Brain microvascular endothelial cell (primary cell): Measurements from ENCODE around the gene CYB5RL.
"Not testable (repeated sequence)": the region's sequence is repeated elsewhere in the genome, so short reads cannot be mapped to it uniquely, and the experiment has no call there.

ENCODE experiments used
- DNase-seq: peaks from one replicate; pipeline ENCODE4 v3.0.0-alpha.2; 2020
- H3K27ac ChIP-seq: fragments of 250-450 bp; sonication (Bioruptor Pico); 2 replicates; pipeline ENCODE4 v1.5.1; 2020; ENCODE audit warnings: mild to moderate bottlenecking, moderate library complexity
- H3K27me3 ChIP-seq: fragments of 250-450 bp; sonication (Bioruptor Pico); replicated peaks from 2 replicates; pipeline ENCODE4 v1.5.1; 2020; ENCODE audit warnings: mild to moderate bottlenecking
- H3K36me3 ChIP-seq: fragments of 250-450 bp; sonication (Bioruptor Pico); replicated peaks from 2 replicates; pipeline ENCODE4 v1.5.1; 2020; ENCODE audit warnings: mild to moderate bottlenecking
- H3K4me3 ChIP-seq: 2 replicates; pipeline ENCODE4 v1.5.1; 2011; ENCODE audit warnings: low read depth, mild to moderate bottlenecking, control low read depth, low read length, moderate library complexity
- CTCF ChIP-seq: IDR thresholded peaks from 2 replicates; pipeline ENCODE4 v1.5.1; 2011; ENCODE audit warnings: low read depth, mild to moderate bottlenecking, moderate library complexity, low read length, control low read depth, inconsistent platforms; ENCODE audit errors: missing control alignments
- in situ Hi-C: cut with HindIII; loops from 2 replicates; pipeline ENCODE4 v1.10.0; 2017; ENCODE audit warnings: low sequenced_read_pairs, low pct_ligation_motif_present

Gene CYB5RL

GRCh38 chr1:54238353-54239034, 38.7 kb upstream of the CYB5RL start:
- no peak for TF ChIP-seq CTCF
- H3K27ac ChIP-seq, result no peak overlapping the region
- H3K4me3 ChIP-seq, result no peak overlapping the region
- no peaks in the 10 kb centered on the region for H3K27me3 ChIP-seq
- in situ Hi-C loops, result no loop called here
- peaks cover 12% of the 10 kb centered on the region for H3K36me3 ChIP-seq
- no peak for DNase-seq

DNA sequence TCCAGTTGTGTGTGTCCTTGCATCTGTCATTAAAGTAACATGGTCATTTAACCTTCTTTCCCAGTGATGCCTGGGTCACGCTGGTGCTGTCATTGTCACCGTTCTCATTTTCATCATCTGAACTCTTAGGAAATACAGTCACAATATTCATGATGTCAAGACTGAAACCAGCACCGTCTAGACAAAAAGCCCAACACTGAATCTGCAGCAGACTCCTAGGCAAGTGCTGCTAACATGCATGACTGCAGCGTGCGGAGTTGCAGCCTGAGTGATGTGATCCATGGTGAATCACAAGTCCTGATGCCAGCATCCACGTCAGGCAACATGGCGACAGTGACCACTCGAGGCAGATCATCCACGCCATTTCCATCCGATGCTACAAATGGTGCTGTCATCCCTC, 37.8 kb upstream of the CYB5RL start:
- Histone ChIP-seq H3K4me3 (no peak overlapping the region), H3K27me3 (no peaks in the 10 kb centered on the region), H3K36me3 (peaks cover 12% of the 10 kb centered on the region), H3K27ac (no peak overlapping the region)
- no peak for DNase-seq
- in situ Hi-C loops, result no loop called here
- TF ChIP-seq CTCF, result no peak

DNA sequence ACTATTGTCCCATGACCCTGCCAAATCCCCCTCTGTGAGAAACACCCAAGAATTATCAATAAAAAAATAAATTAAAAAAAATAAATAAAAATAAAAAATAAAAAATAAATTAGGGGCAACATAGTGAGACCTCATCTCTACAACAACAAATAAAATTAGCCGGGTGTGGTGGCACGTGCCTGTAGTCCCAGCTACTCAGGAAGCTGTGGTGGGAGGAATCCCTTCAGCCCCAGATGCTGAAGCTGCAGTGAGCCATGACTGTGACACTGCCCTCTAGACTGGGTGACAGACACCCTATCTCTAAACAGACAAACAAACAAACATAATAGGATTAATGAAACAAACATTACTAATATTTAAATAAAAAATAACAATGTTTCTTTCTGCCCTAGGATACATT, 34.5 kb upstream of the CYB5RL start:
- no peak for TF ChIP-seq CTCF
- no peak for DNase-seq
- H3K27me3 ChIP-seq, result no peaks in the 10 kb centered on the region
- no peak overlapping the region for H3K27ac ChIP-seq
- in situ Hi-C loops, result no loop called here
- H3K36me3 ChIP-seq, result peaks cover 12% of the 10 kb centered on the region
- no peak overlapping the region for H3K4me3 ChIP-seq

GRCh38 chr1:54233196-54233595, 33.4 kb upstream of the CYB5RL start:
- DNase-seq, result not testable (repeated sequence)

GRCh38 chr1:54230507-54231339, 30.9 kb upstream of the CYB5RL start:
- in situ Hi-C loops, result no loop called here
- Histone ChIP-seq H3K36me3 (no peaks in the 10 kb centered on the region), H3K27ac (no peak overlapping the region), H3K4me3 (no peak overlapping the region), H3K27me3 (no peaks in the 10 kb centered on the region)
- DNase-seq, result no peak
- TF ChIP-seq CTCF, result no peak

More at GRCh38 chr1:54233196-54233595, 33.4 kb upstream of the CYB5RL start:
- H3K4me3 ChIP-seq, H3K27me3 ChIP-seq, in situ Hi-C loops, H3K27ac ChIP-seq: not testable (repeated sequence)
- peaks cover 10% of the 10 kb centered on the region for H3K36me3 ChIP-seq

- Histone ChIP-seq H3K27ac (no peak overlapping the region), H3K36me3 (no peaks in the 10 kb centered on the region), H3K27me3 (no peaks in the 10 kb centered on the region), H3K4me3 (no peak overlapping the region)
- in situ Hi-C loops, result no loop called here
- no peak for DNase-seq
- no peak for TF ChIP-seq CTCF
Measured at GRCh38 chr1:54229281-54229891, 29.6 kb upstream of the CYB5RL start.
